Activated naive CD4-positive, alpha-beta T cell treated with anti-CD3 and anti-CD28 coated beads, Interleukin-2, amount 10 ng/mL, durations not matched to agents 7 days and 5 days (primary cell): ENCODE data around the gene ARSB.
"Not testable (repeated sequence)": the region's sequence is repeated elsewhere in the genome, so short reads cannot be mapped to it uniquely, and the experiment has no call there.

Source experiments
- CTCF ChIA-PET: fragments of 350-600 bp; sonication (Branson Sonifier 250); formaldehyde crosslinking; loops from one replicate; lab custom pipeline; 2021; ENCODE audit warnings: antibody characterized with exemption; lab: Charles Lee
- DNase-seq: peaks from one replicate; pipeline ENCODE4 v3.0.0-alpha.2; 2020
- H3K27ac Mint-ChIP-seq: one replicate; pipeline ENCODE4 v1.8.0; 2021; ENCODE audit warnings: mild to moderate bottlenecking, moderate library complexity, mixed read lengths
- H3K27me3 Mint-ChIP-seq: one replicate; pipeline ENCODE4 v1.8.0; 2021; ENCODE audit warnings: mild to moderate bottlenecking, mixed read lengths
- H3K36me3 Mint-ChIP-seq: one replicate; pipeline ENCODE4 v1.8.0; 2021; ENCODE audit warnings: mixed read lengths
- H3K4me1 Mint-ChIP-seq: one replicate; pipeline ENCODE4 v1.8.0; 2021; ENCODE audit warnings: mixed read lengths
- H3K4me3 Mint-ChIP-seq: one replicate; pipeline ENCODE4 v1.8.0; 2021; ENCODE audit warnings: mild to moderate bottlenecking, moderate library complexity, mixed read lengths
- H3K9me3 Mint-ChIP-seq: one replicate; pipeline ENCODE4 v1.8.0; 2021; ENCODE audit warnings: mixed read lengths

ARSB gene

GRCh38 chr5:78915170-78915569 lies 69.9 kb downstream of the ARSB start:
- Mint-ChIP-seq H3K27me3 (no peaks in the 10 kb centered on the region), H3K4me3 (no peak overlapping the region), H3K36me3 (peaks cover 3% of the 10 kb centered on the region), H3K27ac (no peak overlapping the region), H3K9me3 (no peaks in the 10 kb centered on the region), H3K4me1 (no peaks in the 10 kb centered on the region)
- DNase-seq, result no peak
- CTCF ChIA-PET, result interaction anchor here (0.7 kb wide), 1 partner anchor 15 kb away, joined by 3 read pairs; no protein-coding TSS in a partner anchor

- Mint-ChIP-seq H3K4me1 (peaks cover 4% of the 10 kb centered on the region), H3K36me3 (peaks cover 4% of the 10 kb centered on the region), H3K9me3 (no peaks in the 10 kb centered on the region), H3K4me3 (no peak overlapping the region), H3K27ac (no peak overlapping the region), H3K27me3 (no peaks in the 10 kb centered on the region)
- DNase-seq, result no peak
- CTCF ChIA-PET, result interaction anchor here (0.7 to 1.2 kb wide), 2 partner anchors 13 to 26 kb away, joined by 3 to 5 read pairs; no protein-coding TSS in a partner anchor
Measured at GRCh38 chr5:78912811-78913210, 72.3 kb downstream of the ARSB start.

- no peak for DNase-seq
- Mint-ChIP-seq H3K36me3 (peaks cover 4% of the 10 kb centered on the region), H3K27me3 (no peaks in the 10 kb centered on the region), H3K9me3 (no peaks in the 10 kb centered on the region), H3K4me1 (peaks cover 4% of the 10 kb centered on the region), H3K27ac (no peak overlapping the region), H3K4me3 (no peak overlapping the region)
- CTCF ChIA-PET, result interaction anchor here (1.2 to 1.9 kb wide), 2 partner anchors 13 to 26 kb away, joined by 5 read pairs; no protein-coding TSS in a partner anchor
Measured at GRCh38 chr5:78912085-78912771, 72.9 kb downstream of the ARSB start.

- H3K27ac Mint-ChIP-seq, CTCF ChIA-PET, H3K9me3 Mint-ChIP-seq, H3K4me3 Mint-ChIP-seq, H3K27me3 Mint-ChIP-seq, H3K36me3 Mint-ChIP-seq, H3K4me1 Mint-ChIP-seq, DNase-seq: not testable (repeated sequence)
Measured at GRCh38 chr5:78909224-78909983, 75.7 kb downstream of the ARSB start.

- DNase-seq, result no peak
- H3K36me3 Mint-ChIP-seq, result peaks cover 4% of the 10 kb centered on the region
- H3K9me3 Mint-ChIP-seq, result no peaks in the 10 kb centered on the region
- CTCF ChIA-PET, result no interaction called here
- H3K27me3 Mint-ChIP-seq, result no peaks in the 10 kb centered on the region
- no peak overlapping the region for H3K27ac Mint-ChIP-seq
- H3K4me1 Mint-ChIP-seq, result peaks cover 6% of the 10 kb centered on the region
- H3K4me3 Mint-ChIP-seq, result no peak overlapping the region
Measured at GRCh38 chr5:78908173-78909061, 76.7 kb downstream of the ARSB start.

- Mint-ChIP-seq H3K27me3 (no peaks in the 10 kb centered on the region), H3K4me1 (peaks cover 6% of the 10 kb centered on the region), H3K27ac (no peak overlapping the region), H3K4me3 (no peak overlapping the region), H3K36me3 (peaks cover 4% of the 10 kb centered on the region), H3K9me3 (no peaks in the 10 kb centered on the region)
- CTCF ChIA-PET, result no interaction called here
- DNase-seq, result no peak
Measured at GRCh38 chr5:78907255-78907891, 77.7 kb downstream of the ARSB start.

- peaks cover 6% of the 10 kb centered on the region for H3K4me1 Mint-ChIP-seq
- peaks cover 3% of the 10 kb centered on the region for H3K9me3 Mint-ChIP-seq
- DNase-seq, result no peak
- H3K27me3 Mint-ChIP-seq, result no peaks in the 10 kb centered on the region
- CTCF ChIA-PET, result no interaction called here
- peaks cover 3% of the 10 kb centered on the region for H3K36me3 Mint-ChIP-seq
- no peak overlapping the region for H3K4me3 Mint-ChIP-seq
- no peak overlapping the region for H3K27ac Mint-ChIP-seq
Measured at GRCh38 chr5:78905084-78905938, 79.8 kb downstream of the ARSB start.

- DNase-seq, result no peak
- Mint-ChIP-seq H3K4me1 (peaks cover 6% of the 10 kb centered on the region), H3K9me3 (peaks cover 8% of the 10 kb centered on the region), H3K4me3 (no peak overlapping the region), H3K27me3 (no peaks in the 10 kb centered on the region), H3K36me3 (peaks cover 3% of the 10 kb centered on the region), H3K27ac (no peak overlapping the region)
- CTCF ChIA-PET, result interaction anchor here (1.1 kb wide), 1 partner anchor 63 kb away, joined by 3 read pairs; no protein-coding TSS in a partner anchor
Measured at GRCh38 chr5:78903861-78904260, 81.2 kb downstream of the ARSB start.

GRCh38 chr5:78903353-78903752 lies 81.8 kb downstream of the ARSB start:
- H3K4me1 Mint-ChIP-seq, result peaks cover 4% of the 10 kb centered on the region
- CTCF ChIA-PET, result interaction anchor here (1.1 kb wide), 1 partner anchor 63 kb away, joined by 3 read pairs; no protein-coding TSS in a partner anchor
- no peak overlapping the region for H3K27ac Mint-ChIP-seq
- H3K9me3 Mint-ChIP-seq, result peaks cover 9% of the 10 kb centered on the region
- no peaks in the 10 kb centered on the region for H3K27me3 Mint-ChIP-seq
- H3K36me3 Mint-ChIP-seq, result peaks cover 3% of the 10 kb centered on the region
- no peak overlapping the region for H3K4me3 Mint-ChIP-seq
- DNase-seq, result no peak

- DNase-seq, result peak; percentile 50
- no peak overlapping the region for H3K27ac Mint-ChIP-seq
Measured at GRCh38 chr5:78899922-78900362, 85.2 kb downstream of the ARSB start.

GRCh38 chr5:78896132-78896531 lies 89.0 kb downstream of the ARSB start:
- H3K9me3 Mint-ChIP-seq, result peaks cover 8% of the 10 kb centered on the region
- no peak overlapping the region for H3K4me3 Mint-ChIP-seq
- DNase-seq, result no peak
- H3K4me1 Mint-ChIP-seq, result peaks cover 9% of the 10 kb centered on the region
- H3K27me3 Mint-ChIP-seq, result no peaks in the 10 kb centered on the region
- CTCF ChIA-PET, result no interaction called here
- H3K27ac Mint-ChIP-seq, result no peak overlapping the region
- H3K36me3 Mint-ChIP-seq, result peaks cover 1% of the 10 kb centered on the region

More at GRCh38 chr5:78899922-78900362, 85.2 kb downstream of the ARSB start:
- no peaks in the 10 kb centered on the region for H3K27me3 Mint-ChIP-seq
- peaks cover 9% of the 10 kb centered on the region for H3K9me3 Mint-ChIP-seq
- no peaks in the 10 kb centered on the region for H3K4me1 Mint-ChIP-seq
- no peak overlapping the region for H3K4me3 Mint-ChIP-seq
- peaks cover 1% of the 10 kb centered on the region for H3K36me3 Mint-ChIP-seq
- CTCF ChIA-PET, result interaction anchor here (0.6 to 3.1 kb wide), 17 partner anchors 9 to 442 kb away, joined by 3 to 36 read pairs (median 4); no protein-coding TSS in a partner anchor

- H3K4me3 Mint-ChIP-seq, result no peak overlapping the region
- no peak for DNase-seq
- H3K9me3 Mint-ChIP-seq, result peaks cover 6% of the 10 kb centered on the region
- no peaks in the 10 kb centered on the region for H3K27me3 Mint-ChIP-seq
- H3K36me3 Mint-ChIP-seq, result no peaks in the 10 kb centered on the region
- CTCF ChIA-PET, result no interaction called here
- H3K4me1 Mint-ChIP-seq, result peaks cover 9% of the 10 kb centered on the region
- H3K27ac Mint-ChIP-seq, result no peak overlapping the region
Measured at GRCh38 chr5:78895616-78896015, 89.5 kb downstream of the ARSB start.
